Stimulated activated CD4-positive, alpha-beta T cell treated with anti-CD3 and anti-CD28 coated beads, TNF-alpha, amount 100 ng/mL, for 4 hours (primary cell): ENCODE measurements around the gene UQCRQ.

Source experiments
- DNase-seq, 3 experiments: peaks; one replicate each; pipeline ENCODE4 v3.0.0-alpha.2; 2020; ENCODE audit warnings: low read depth in 3 of 3

Gene UQCRQ

DNA sequence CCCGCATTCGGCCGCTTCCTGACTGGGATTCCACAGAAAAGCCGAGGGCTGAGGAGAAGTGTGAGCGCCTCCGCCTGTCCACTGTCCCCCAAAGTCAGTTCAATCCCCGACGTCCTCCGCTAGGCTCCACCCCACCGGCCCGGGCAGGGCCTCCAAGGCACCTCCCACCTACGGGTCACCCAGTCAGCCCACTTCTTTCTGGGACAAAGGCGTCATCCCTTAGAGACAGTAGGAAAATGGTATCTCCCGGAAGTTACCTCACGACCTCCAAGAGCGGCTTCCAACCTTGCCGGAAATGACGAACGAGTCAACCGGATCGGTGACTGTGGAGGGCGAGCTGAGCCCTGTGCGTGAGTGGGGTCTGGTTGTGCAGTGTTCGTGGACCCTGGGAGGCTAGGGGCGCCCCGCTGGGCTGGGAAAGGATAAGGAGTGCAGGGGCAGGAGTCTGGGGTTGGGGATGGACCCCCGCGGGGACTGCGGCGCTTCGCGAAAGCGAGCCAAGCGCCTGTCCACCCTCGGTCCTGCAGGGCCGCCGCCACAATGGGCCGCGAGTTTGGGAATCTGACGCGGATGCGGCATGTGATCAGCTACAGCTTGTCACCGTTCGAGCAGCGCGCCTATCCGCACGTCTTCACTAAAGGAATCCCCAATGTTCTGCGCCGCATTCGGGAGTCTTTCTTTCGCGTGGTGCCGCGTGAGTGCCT, at the start of gene UQCRQ, which contains the start of gene GDF9:
TSS of gene UQCRQ (plus strand) at position 301 of the 704 bp plus-strand sequence. CDS start at position 541, 240 bp downstream.
TSS of gene GDF9 (minus strand) at position 128 of the 704 bp plus-strand sequence. CDS start 1,936 bp downstream, outside the sequence.
- peak; percentile 65 to 83 (median 77) for DNase-seq

DNA sequence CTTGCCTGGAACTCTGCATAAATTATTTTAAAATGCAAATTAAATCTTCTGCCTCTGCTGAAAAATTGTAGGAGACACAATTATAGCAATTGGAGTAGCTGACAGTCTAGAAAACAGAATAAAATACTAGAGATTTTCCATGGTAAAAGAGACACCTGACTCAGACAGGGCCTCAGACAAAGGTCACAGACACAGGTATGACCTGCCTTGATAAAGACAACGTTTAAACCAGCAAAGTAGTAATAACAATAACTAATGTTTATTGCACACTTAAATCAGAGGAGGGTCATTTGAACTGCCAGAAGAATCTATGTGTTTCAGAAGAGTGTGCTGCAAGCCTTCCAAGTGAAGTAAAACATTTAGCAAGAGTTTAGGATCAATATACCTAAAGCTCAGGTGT, 49.4 kb upstream of the UQCRQ start:
- no peak for DNase-seq

DNA sequence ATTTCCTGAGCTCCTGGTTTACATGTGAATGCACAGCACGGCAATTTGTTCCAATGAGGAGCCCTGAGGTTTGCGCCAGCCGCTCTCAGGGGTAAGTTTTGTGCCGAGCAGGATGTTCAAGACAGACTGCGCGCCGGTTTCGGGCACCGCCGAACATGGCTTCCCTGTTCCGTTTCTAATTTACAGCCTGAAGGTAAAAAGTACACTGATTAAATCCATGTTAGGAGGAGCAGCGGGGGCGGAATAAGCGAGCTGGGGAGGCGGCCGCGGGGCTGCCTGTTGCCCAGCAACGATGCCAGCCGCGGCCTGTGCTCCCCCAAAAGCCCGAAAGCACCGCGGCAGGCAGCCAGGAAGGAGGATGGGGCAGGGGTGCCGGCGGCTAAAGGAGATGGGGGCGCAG, 47.0 kb upstream of the UQCRQ start:
- DNase-seq = no peak

DNA sequence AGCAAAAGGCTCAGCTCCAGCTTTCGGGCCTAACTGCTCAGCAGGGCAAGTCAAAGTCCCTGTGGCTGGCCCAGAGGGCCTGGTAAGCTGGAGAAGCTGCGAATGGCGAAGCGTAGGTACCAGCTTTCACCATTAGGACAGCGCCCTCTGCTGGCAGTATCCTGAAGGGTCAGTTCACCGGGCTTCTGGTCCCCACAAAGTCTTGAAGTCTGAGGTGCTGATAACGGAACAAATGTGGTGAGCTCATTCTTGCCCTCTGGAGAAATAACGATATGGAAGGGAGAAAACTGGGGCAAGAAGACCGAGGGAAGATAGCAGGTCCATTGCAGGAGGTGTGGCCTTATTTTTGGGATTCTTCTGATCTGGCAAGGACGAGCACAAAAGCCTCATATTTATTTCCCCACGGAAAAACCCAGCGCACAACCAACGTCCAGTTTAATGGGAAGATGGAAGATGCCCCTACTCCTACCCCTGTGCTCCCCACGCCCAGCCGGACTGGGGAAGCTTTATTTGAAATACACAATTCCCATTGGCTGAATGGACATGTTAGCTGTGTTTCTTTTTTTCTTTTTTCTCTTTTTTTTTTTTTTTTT, 46.2 kb upstream of the UQCRQ start:
- peak; percentile 66 to 88 (median 80) for DNase-seq

DNA sequence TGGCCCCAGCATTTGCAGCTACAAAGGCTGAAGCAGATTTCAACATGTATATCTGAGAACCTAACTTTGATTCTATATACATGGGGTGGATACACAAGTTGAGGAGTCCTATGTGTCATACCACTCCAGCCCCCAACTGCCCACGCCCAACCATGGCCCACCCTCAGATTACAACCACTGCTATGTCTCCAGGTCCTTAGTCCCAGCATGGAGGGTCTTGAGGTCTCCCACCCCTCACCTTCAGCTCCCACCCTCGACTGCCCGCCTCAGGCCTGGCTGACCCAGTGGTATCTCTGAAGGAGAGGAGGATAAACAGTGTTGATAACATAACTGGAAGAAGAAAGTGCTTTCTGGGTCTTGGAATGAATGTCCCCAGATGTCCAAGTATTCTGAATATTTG, 45.1 kb upstream of the UQCRQ start:
- no peak for DNase-seq

DNA sequence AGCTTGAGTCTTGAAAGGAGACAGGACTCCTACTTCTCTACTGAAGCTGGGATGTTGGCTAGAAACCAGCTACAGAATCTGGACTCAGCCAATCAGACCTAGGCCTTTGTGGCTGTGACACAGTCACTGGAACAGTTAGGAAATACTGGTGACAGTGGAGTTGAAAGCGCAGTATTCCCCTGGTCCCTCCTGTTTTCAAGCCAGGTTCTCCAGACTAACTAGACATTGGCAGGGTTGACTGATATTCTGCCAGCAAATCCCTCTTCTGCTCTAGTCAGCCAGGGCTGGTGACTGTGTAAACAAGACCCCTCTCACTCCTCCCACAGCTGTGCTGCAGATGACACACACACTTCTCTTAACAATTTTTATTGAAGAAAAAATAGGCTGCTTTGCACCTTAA, 44.7 kb upstream of the UQCRQ start:
- no peak for DNase-seq

DNA sequence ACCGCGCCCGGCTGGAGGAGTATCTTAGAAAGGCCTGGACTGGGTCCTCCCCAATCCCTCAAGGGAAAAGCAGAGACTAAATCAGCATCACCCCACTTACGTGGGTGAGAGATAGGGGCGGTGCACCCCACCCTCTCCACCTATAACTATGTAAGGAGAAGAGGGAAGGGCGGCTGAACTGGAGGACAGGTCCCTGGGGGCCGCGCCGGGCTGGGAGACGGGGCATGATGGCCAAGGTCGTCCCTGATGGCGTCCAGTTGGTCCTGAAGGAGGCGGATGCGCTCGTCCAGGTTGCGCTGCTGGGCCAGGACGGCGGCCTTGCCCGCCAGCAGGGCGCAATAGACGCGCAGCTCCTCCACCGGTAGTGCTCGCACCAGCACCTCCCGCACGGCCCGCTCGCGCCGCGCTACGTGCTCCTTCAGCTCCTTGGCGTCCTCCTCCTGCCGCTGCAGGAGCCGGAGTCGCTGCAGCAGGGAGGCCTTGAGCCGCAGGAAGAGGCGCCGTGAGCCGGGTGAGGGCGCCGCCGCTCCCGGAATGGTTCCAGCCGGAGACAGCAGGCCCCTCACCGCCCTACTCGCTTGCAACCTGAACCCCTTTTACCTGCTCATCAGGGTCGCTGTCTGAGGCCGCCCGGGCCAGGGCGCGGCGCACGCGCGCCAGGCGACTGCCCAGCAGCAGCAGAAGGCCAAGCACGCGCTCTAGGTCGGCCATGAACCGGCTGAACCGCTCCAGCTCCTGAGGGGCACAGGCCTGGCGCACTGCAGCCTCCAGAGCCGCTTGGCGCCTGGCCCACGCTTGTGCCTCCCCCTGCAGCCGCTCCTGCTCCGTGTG, 43.6 kb upstream of the UQCRQ start:
- DNase-seq = no peak

DNA sequence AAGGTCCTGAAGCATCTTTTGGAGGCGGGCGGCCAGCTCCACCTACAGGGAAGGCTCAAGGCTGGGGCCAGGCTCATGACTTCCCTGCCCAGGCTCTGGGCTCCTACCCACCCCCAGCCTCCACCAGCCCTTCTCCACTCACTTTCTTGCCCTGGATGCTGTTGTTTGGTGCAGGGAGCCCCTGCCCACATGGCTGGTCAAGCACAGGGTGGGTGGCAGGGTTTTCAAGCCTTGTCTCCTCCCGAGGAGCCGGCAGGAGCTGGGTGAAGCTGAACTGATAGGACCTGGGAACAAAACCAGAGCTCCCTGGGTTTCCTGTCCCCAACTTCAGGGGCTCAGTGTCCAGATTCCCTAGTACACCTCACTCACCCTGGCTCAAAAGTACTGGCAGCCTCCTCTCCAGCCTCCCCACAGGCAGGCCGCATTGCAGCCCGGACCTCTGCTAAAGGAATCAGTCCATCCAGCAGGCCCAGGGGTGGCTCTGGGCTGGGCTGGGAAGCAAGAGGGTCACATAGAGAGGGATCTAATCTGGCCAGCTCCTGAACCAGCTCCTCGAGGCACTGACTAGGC, 42.9 kb upstream of the UQCRQ start:
- DNase-seq = no peak

DNA sequence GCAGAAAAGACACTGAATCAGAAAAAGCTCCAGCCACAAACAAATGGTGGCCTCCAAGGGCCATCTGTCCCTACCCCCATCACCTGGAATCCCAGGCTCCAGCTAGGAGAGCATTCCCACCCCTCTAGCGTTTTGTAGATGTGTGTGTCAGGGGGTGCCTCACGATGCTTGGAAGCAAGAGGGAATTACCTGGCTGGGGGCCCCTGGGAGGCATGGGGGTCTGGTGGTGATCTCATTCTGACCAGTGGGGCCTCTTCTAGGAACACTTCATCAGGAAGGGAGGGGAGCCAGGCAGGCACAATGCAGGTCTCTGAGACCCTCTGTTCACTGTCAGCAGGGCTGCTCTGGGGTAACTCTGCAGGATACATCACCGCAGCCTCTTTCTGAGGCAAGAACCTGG, 42.0 kb upstream of the UQCRQ start:
- DNase-seq = no peak

DNA sequence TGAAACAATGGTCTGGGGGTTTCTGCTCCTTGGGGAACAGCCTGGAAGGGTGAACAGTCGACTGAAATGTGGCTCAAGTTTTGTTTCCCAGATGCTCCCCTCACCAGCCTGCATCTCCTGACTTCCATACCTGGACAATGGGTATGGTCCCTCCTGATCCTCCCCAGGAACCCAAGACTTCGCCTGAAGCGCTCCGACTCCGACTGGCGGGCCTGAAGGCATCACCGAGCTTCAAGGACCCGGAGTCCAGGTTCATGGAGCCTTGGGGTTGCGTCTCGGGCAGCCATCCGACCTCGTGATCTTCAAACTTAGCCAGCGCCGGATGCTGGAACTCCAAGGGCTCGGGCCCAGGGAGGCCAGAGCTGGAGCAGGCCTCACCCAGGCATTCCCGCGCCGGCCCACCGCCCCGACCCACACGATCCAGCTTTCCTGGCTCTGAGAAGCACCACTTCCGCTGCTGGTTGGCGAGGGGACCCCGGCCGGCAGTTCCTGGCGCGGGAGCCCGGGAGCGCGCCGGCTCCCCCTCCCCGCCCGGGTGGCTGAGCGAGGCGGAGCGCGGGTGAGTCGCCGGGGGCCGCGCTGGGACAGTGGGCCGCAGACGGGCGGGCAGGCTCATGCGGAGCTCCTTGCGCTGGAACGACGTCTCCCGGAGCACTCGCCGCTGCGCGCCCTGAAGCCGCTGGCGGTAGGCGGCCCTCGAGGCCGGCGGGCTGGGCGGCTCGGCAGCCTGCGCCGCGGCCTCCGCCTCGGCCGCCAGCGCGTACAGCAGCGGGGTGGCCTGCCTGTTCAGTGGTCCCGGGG, 41.2 kb upstream of the UQCRQ start:
- no peak for DNase-seq

DNA sequence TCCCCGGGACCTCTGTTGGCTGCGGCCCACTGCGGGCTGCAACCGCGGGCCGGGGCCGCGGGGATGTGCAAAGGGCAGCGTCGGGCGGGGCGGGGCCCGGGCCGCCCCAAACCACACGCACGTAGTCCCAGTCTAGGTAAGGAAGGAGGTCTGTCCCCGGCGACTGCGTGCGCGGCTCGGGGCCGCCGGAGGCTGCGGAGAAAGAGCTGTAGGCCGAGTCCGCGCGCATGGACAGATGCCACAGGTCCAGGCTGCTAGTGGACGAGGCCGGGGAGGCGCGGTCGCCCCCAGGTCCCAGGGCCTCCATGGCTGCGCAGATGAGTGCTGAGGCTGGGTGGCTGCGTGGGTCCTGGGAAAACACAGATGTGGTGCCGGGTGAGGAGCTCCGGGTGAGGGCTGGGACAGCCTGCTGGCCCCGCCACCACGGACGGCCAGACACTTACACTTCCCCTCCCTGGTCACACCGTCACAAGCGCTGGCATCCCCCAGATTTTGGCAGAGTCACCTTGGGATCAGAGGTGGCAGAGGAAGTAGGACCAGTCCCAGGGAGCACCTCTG, 40.5 kb upstream of the UQCRQ start:
- no peak for DNase-seq

DNA sequence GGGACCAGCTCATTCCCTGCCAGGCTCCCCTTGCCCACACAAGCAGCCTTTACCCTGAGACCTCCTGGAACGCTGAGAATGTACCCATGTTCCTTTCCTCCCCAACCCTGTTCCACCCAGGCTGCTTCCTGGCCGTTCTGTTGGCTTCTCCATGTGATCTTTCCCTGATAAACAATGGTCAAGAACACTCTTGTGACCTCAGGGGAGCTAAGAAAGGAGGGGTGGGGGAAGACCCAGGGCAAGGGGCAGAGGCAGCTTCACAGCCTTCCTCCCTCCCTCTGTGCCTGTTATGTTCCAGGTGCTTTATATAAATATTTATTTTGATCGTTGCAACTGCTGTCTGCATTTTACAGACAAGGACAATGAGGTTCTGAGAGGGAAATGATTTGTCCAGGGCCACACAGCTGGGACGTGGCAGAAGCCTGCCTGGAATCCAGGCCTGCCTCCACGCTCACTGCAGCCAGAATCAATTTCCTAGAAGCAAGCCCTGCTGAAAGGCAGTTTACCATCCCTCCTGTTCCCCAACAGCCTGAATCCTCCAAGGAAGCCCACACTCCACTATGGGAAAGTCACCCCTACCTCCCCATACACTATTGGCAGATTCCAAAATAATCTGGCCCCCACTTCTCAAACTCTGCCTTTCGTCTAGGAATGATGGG, 39.9 kb upstream of the UQCRQ start:
- no peak for DNase-seq

DNA sequence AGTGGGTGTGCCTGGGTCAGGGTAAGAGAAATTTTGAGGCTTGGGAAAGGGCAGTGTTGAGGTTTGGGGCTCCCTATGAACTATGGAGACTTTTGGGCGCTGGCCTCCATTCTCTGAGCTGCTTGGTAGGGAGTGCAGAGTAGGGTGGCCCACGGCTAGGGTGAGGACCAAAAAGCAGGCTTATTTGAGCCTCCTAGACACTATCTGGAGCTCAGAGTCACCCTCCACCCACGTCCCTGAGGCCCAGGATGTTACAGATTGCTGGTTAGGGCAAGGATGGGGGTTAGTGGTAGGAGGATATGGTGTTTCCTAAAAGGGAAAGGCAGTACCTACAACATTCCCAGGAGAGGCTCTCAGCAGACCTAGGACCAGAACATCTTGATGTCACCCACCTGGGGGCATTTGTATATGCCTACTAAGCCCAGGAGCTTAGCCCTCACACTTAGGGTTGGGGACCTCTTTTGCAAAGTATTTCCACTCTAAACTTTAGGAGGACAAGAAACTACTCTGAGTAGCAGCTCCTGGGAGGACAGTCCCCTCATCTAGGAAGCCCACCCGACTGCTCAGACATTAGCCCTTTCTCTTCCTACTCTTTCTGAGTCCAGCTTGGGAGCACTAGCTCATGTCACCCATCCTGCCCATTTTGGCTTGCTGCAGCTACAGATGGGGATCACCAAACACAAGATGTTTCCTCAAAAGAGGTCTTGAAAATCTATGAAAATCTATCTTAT, 38.3 kb upstream of the UQCRQ start:
- no peak for DNase-seq

DNA sequence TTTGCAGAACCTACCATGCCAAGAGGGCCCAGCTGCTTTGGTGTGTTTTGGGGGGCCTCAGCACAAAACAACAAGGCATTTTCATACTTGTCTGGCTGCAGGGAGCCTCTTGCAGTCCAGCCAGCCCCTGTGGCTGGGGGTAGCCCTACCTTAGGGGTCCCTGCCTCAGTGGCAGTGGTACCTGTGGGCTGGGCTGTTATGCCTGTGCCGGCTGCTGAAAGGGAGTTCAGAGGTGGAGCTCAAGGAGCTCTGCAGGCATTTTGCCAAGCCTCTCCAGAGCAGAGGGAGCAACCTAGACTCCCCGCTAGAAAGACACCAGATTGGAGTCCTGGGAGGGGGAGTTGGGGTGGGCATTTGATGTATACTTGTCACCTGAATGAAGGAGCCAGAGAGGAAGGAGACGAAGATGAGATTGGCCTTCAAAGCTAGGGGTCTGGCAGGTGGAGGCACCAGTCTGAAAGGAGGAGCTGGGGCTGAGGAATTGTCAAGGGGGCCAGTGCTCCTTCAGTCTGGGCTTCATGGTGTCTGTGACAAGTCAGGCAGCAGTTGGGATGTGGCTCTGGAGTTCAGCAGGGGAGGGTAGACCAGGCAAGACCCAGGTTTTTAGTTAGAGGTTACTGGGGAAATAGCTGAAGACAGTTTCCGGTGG, 37.5 kb upstream of the UQCRQ start:
- DNase-seq = no peak

DNA sequence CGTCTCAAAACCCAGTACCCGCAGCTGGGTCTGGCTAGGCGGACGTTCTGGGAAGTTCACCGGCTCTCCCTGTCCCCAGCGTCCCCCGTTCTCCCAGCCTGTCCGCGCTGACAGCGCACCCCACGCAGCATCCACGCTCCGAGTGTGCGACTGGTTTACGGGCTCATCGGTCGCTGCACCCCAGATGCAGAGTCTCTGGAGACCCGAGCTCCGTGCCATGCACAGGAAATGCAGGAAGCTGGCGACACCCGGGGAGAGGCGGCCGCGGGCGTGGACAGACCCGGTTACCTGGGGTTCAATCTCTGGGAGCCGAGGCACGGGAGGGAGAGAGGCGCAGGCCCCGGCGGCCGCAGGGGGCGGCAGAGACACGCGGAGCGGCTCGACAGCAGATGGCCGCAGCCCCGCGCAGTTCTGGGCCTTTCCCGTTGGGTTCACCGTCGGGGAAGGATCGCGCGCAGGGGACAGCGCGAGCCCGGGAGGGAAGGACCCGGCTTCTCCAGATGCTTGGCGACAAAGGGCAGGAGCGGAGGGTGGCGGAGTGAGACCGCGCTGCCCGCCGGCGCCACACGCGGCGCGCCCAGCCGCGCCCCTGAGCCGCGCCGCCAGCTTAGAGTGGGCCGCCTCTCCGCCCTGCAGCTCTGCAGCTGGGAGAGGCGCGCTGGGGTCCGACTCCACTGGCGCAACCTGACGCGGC, 36.6 kb upstream of the UQCRQ start:
- DNase-seq = peak; percentile 49 to 64 (median 51)

DNA sequence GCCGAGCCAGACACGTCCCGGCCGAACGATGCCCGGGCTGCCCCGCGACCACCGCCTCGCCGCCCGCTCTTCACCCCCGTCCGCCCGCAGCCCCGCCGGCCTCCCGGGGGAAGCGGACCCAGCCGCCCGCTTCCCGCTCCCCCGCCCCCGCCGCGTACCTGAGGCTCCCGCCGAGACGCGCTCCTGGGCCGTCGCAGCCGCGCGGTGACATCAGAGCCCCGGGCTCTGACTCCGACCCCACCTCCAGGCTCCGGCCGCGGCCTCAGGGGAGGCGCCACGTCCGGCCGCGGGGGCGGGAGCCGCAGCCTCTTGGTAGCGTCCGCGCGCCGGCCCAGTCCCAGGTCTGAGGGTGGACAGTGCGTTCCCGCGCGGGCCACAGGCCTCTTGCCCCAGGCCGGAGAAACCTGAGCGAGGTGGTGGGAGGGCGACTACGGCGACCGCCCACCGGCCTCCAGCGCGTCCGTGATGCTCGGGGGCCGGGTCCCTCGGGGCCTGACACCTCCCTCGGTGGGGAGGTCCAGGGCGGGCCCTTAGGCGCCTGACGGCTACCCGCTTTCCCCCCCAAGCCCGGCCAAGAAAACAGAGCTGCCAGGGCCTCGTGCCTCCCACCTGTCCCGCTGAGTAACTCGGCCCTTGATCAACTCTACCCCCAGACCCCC, 35.9 kb upstream of the UQCRQ start, which contains the start of gene SHROOM1:
TSS of gene SHROOM1 (minus strand) at position 212 of the 659 bp plus-strand sequence. CDS start 4,507 bp downstream, outside the sequence.
- DNase-seq = no peak

DNA sequence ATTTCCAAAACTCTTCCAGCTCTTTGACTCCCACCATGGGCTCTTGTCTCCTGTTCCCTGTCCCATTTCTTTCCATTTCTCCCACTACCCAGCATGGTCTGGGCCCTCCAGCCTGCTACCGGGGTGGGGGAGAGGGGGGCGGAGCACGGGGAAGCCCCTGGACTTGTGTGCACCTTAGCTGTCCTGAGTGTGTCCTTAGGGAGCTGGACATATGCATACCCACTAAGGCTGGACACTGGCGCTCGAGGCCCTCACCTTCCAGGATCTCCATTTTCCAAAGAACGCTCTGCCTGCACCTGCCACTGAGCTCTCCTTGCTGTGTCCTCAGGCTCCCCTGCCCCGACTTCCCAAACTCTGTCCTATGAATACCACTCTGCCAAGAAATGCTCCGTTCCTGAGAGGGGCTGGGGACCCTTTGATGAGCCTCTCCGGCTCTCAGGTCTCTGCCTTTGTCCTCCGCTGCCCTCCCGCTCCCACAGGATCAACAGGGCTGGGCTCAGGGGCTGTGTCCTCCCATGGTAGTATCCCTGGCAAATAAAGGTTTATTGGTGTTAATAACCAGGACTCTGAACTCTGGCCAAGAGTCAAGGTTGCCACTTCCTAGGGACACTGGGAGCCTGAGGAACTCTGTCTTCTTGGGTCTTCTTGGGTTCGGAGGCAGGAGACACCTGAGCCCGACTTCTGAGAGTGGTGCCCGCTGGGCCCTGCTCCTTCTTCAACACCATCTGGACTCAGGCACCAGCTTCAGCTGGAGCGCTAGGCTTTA, 35.2 kb upstream of the UQCRQ start:
- no peak for DNase-seq
